Measurements from ENCODE around the gene PLEKHJ1. TPM values are rescaled to one million over a fixed set of nuclear protein-coding genes. Genes with fewer than 3 reads are reported as not detected.

Gene PLEKHJ1
- total and polyA plus RNA-seq, 2 of the 8 experiments (the other 6 are each of a cell fraction or from before 2014, with no cell fraction given), result 135 to 187 TPM

DNA sequence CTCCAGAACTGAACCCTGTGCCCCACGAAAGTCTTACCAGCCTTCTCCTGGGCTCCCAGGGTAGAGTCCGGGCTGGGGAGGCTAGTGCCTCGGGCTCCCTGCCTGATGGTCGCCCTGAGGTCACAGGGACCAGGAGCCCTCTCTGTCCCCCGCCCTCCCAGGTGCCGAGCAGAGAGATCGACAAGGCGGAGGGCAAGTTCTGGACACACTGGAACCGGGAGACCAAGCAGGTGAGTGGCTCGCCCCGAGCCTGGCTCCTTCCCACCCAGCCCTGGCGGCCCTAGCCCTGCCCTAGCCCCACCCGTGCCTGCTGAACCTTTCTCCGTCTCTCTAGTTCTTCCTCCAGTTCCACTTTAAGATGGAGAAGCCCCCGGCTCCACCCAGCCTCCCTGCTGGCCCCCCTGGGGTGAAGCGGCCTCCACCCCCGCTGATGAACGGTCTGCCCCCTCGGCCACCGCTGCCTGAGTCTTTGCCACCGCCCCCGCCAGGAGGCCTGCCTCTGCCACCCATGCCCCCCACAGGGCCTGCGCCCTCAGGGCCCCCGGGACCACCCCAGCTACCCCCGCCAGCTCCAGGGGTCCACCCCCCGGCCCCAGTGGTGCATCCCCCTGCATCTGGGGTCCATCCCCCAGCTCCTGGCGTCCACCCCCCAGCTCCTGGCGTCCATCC lies 11.4 kb upstream of the PLEKHJ1 start (continued):
- TF ChIP-seq, protein P1, sequence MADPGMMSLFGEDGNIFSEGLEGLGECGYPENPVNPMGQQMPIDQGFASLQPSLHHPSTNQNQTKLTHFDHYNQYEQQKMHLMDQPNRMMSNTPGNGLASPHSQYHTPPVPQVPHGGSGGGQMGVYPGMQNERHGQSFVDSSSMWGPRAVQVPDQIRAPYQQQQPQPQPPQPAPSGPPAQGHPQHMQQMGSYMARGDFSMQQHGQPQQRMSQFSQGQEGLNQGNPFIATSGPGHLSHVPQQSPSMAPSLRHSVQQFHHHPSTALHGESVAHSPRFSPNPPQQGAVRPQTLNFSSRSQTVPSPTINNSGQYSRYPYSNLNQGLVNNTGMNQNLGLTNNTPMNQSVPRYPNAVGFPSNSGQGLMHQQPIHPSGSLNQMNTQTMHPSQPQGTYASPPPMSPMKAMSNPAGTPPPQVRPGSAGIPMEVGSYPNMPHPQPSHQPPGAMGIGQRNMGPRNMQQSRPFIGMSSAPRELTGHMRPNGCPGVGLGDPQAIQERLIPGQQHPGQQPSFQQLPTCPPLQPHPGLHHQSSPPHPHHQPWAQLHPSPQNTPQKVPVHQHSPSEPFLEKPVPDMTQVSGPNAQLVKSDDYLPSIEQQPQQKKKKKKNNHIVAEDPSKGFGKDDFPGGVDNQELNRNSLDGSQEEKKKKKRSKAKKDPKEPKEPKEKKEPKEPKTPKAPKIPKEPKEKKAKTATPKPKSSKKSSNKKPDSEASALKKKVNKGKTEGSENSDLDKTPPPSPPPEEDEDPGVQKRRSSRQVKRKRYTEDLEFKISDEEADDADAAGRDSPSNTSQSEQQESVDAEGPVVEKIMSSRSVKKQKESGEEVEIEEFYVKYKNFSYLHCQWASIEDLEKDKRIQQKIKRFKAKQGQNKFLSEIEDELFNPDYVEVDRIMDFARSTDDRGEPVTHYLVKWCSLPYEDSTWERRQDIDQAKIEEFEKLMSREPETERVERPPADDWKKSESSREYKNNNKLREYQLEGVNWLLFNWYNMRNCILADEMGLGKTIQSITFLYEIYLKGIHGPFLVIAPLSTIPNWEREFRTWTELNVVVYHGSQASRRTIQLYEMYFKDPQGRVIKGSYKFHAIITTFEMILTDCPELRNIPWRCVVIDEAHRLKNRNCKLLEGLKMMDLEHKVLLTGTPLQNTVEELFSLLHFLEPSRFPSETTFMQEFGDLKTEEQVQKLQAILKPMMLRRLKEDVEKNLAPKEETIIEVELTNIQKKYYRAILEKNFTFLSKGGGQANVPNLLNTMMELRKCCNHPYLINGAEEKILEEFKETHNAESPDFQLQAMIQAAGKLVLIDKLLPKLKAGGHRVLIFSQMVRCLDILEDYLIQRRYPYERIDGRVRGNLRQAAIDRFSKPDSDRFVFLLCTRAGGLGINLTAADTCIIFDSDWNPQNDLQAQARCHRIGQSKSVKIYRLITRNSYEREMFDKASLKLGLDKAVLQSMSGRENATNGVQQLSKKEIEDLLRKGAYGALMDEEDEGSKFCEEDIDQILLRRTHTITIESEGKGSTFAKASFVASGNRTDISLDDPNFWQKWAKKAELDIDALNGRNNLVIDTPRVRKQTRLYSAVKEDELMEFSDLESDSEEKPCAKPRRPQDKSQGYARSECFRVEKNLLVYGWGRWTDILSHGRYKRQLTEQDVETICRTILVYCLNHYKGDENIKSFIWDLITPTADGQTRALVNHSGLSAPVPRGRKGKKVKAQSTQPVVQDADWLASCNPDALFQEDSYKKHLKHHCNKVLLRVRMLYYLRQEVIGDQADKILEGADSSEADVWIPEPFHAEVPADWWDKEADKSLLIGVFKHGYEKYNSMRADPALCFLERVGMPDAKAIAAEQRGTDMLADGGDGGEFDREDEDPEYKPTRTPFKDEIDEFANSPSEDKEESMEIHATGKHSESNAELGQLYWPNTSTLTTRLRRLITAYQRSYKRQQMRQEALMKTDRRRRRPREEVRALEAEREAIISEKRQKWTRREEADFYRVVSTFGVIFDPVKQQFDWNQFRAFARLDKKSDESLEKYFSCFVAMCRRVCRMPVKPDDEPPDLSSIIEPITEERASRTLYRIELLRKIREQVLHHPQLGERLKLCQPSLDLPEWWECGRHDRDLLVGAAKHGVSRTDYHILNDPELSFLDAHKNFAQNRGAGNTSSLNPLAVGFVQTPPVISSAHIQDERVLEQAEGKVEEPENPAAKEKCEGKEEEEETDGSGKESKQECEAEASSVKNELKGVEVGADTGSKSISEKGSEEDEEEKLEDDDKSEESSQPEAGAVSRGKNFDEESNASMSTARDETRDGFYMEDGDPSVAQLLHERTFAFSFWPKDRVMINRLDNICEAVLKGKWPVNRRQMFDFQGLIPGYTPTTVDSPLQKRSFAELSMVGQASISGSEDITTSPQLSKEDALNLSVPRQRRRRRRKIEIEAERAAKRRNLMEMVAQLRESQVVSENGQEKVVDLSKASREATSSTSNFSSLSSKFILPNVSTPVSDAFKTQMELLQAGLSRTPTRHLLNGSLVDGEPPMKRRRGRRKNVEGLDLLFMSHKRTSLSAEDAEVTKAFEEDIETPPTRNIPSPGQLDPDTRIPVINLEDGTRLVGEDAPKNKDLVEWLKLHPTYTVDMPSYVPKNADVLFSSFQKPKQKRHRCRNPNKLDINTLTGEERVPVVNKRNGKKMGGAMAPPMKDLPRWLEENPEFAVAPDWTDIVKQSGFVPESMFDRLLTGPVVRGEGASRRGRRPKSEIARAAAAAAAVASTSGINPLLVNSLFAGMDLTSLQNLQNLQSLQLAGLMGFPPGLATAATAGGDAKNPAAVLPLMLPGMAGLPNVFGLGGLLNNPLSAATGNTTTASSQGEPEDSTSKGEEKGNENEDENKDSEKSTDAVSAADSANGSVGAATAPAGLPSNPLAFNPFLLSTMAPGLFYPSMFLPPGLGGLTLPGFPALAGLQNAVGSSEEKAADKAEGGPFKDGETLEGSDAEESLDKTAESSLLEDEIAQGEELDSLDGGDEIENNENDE (IDR thresholded peaks at IDR 0.05; ENCODE audit: insufficient replicate concordance, low read length), result no peak
- no peak for TF ChIP-seq YY1 (IDR thresholded peaks at IDR 0.05; ENCODE audit: low read depth, low read length)
- TF ChIP-seq RFX5 (IDR thresholded peaks at IDR 0.05; ENCODE audit: borderline replicate concordance, low read depth, low read length), result no peak
- no peak for TF ChIP-seq CREB1 (IDR thresholded peaks at IDR 0.05)
- no peak for TF ChIP-seq EP300 (IDR thresholded peaks at IDR 0.05; ENCODE audit: borderline replicate concordance in 1 of 2, low read depth in 2 of 2, low read length in 2 of 2)
